ENCODE results near the gene MOGAT1. TPM values are rescaled to one million over a fixed set of nuclear protein-coding genes. Genes with fewer than 3 reads are reported as not detected.
"Not testable (repeated sequence)": the region's sequence is repeated elsewhere in the genome, so short reads cannot be mapped to it uniquely, and the experiment has no call there.

Gene MOGAT1
- total RNA-seq, 1 donor from 2014 or later = 0.74 TPM

DNA sequence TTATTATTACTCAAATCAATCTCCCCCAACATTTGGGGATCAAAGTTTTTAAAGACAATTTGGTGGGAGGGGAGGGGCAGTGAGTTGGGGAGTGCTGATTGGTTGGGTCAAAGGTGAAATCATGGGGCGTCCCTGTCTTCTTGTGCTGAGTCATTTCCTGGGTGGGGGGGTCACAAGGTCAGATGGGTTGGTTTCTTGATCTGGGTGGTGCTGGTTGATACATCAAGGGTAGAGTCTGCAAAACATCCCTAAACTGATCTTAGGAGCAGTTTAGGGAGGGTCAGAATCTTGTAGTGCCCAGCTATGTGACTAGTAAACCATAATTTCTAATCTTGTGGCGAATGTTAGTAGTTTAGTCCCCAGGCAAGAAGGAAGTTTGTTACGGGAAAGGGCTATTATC lies 67.4 kb downstream of the MOGAT1 start:
- DNase-seq (ENCODE audit: low spot score) = no peak

DNA sequence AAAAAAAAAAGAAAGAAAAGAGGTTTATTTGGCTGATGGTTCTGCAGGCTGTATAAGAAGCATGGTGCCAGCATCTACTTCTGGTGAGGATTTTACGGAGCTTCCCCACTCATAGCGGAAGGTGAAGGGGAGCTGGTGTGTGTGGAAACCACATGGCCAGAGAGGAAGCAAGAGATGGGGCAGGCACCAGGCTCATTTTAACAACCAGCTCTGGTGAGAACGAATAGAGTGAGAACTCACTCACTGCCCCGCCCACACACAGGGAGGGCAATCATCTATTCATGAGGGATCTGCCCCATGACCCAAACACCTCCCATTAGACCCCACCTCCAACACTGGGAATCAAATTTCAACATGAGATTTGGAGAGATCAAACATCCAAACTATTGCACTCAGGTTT lies 68.5 kb downstream of the MOGAT1 start:
- no peak for DNase-seq (ENCODE audit: low spot score)

GRCh38 chr2:222743251-222743812 lies 71.9 kb downstream of the MOGAT1 start:
- DNase-seq (ENCODE audit: low spot score) = no peak

- no peak for DNase-seq (ENCODE audit: low spot score)
Observed at GRCh38 chr2:222745836-222746559, 74.5 kb downstream of the MOGAT1 start.

DNA sequence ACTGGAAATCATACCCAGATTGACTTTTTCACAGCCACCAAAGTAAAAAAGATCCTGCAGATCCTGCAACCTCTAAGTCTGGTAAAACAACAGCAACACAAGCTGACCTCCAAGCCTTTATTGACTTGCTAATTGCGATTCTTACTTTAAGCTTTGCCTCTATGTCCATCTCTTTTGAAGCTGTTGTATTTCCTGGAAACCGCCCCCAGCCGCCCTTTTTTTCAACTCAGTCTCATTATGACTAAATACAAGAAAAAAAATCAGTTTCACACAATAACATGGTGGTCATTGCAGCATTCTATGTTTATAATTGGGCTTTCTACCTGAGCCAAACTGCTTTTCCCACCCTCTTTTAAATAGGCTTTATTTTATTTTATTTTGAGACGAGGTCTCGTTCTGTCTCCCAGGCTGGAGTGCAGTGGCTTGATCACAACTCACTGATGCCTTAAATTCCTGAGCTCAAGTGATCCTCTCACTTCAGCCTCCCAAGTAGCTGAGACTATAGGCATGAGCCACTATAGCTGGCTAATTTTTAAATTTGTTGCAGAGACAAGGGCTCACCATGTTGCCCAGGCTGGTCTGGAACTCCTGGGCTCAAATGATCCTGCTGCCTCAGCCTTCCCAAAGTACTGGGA lies 76.2 kb downstream of the MOGAT1 start:
- DNase-seq (ENCODE audit: low spot score) = no peak

DNA sequence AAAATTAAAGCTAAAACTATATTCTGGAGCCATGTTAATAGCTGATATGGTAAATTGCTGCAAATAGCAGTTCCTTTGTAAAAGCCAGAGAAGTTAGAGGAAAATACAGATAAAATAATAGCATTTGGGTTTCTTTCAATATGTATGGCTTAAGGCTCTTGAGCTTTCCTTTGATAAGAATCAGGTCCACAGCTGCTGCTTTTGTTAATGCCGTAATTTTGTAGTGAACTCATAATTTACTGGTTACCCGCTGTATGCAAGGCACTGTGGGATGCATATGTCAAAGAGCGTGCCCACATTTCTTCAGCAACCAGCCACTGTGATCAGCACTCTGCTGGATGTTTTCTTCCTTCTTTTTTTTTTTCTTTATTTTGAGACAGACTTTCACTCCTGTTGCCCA lies 79.1 kb downstream of the MOGAT1 start:
- no peak for DNase-seq (ENCODE audit: low spot score)

GRCh38 chr2:222751238-222751637 lies 79.8 kb downstream of the MOGAT1 start:
- DNase-seq (ENCODE audit: low spot score) = no peak

- no peak for DNase-seq (ENCODE audit: low spot score)
Observed at GRCh38 chr2:222751821-222752719, 80.6 kb downstream of the MOGAT1 start.

- no peak for DNase-seq (ENCODE audit: low spot score)
Observed at GRCh38 chr2:222752746-222753145, 81.3 kb downstream of the MOGAT1 start.

GRCh38 chr2:222753251-222753824 lies 81.9 kb downstream of the MOGAT1 start:
- DNase-seq (ENCODE audit: low spot score) = no peak

DNA sequence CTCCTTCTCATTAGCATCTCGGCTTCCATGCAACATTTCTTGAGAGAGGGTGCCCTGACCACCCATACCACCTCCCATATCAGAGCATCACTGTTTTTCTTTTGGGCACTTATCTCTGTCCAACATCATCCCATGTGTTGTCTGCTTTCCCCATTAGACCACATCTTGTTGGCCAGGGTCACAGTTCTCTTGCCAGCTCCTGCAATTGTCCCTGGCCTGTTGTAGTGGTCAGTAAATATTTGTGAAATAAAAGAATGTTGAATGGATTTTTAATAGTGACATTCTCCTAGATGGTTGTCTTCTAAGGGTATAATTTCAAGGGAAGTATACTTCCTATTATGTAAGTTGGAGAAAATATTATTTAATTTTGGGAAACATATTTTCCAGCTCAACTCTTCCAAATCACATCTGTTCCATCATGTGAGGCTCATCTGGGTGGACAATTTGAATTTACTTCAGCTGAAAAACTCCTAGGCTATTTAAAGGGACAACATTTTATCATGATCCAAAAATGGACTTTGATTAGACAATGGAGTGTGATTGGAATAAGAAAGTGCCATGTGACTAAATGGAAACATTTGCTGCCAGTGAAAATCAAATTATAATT lies 83.0 kb downstream of the MOGAT1 start:
- DNase-seq (ENCODE audit: low spot score) = no peak

- DNase-seq (ENCODE audit: low spot score) = not testable (repeated sequence)
Observed at GRCh38 chr2:222755593-222755992, 84.1 kb downstream of the MOGAT1 start.

DNA sequence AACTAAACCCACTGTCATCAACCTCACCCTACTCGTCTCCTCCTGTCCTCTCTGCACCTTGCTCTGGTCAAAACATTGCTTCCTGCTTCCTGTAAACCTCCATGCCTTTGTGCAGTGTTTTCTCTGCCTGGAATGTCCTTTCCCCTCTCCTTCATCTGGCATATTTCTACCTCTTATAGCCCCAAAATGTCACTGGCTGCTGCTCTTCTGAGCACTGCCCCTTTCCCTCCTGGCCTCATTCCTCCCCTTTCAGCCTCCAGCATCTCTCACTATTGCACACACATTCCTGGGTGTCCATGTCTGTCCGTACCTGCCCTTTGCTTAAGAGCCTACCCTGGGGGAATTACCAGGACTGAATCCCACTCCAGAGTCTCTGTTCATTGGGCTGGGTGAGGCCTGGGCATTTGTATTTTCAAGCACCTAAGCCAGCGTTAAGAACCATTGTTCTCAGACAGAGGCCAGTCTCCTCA lies 84.9 kb downstream of the MOGAT1 start:
- no peak for DNase-seq (ENCODE audit: low spot score)

GRCh38 chr2:222756951-222757650 lies 85.6 kb downstream of the MOGAT1 start:
- no peak for DNase-seq (ENCODE audit: low spot score)

Other genes with a start within 250 kb of the MOGAT1 start
- gene SGPP2, start 247.1 kb upstream of the MOGAT1 start, total RNA-seq = not detected
- gene FARSB, start 15.6 kb upstream of the MOGAT1 start, total RNA-seq = 25.5 TPM
- gene ACSL3, start 189.4 kb downstream of the MOGAT1 start, total RNA-seq = 58.7 TPM

Measured in mesenteric fat pad (tissue), 1 donor.